SHP77 treated with DMSO at 0.1 percent for 48 hours (cell line): ENCODE data around the gene GRIN2B.

Experiments
- DNase-seq: peaks from one replicate; lab custom pipeline; 2025; lab: John Stamatoyannopoulos, UW

Gene GRIN2B

GRCh38 chr12:13957576-13957975 lies 23.8 kb downstream of the GRIN2B start:
- DNase-seq: no peak

- DNase-seq: no peak
Observed at GRCh38 chr12:13956060-13956590, 25.3 kb downstream of the GRIN2B start.

GRCh38 chr12:13952096-13952495 lies 29.3 kb downstream of the GRIN2B start:
- DNase-seq: no peak

GRCh38 chr12:13950502-13950901 lies 30.9 kb downstream of the GRIN2B start:
- DNase-seq: no peak

GRCh38 chr12:13948621-13949020 lies 32.8 kb downstream of the GRIN2B start:
- no peak for DNase-seq

GRCh38 chr12:13947276-13947946 lies 34.0 kb downstream of the GRIN2B start:
- DNase-seq: no peak

GRCh38 chr12:13945641-13946040 lies 35.8 kb downstream of the GRIN2B start:
- no peak for DNase-seq

- DNase-seq: no peak
Observed at GRCh38 chr12:13945236-13945635, 36.2 kb downstream of the GRIN2B start.

GRCh38 chr12:13942826-13943225 lies 38.6 kb downstream of the GRIN2B start:
- DNase-seq: no peak

GRCh38 chr12:13941258-13942249 lies 39.8 kb downstream of the GRIN2B start:
- DNase-seq: no peak

- no peak for DNase-seq
Observed at GRCh38 chr12:13940335-13940865, 41.0 kb downstream of the GRIN2B start.

GRCh38 chr12:13937735-13938134 lies 43.7 kb downstream of the GRIN2B start:
- DNase-seq: no peak

GRCh38 chr12:13935169-13935568 lies 46.2 kb downstream of the GRIN2B start:
- DNase-seq: no peak
